GM12875 (cell line): Measurements from ENCODE around the gene NHERF2.

Experiments
- H3K4me3 ChIP-seq: one replicate; pipeline ENCODE4 v1.5.1; 2011; ENCODE audit warnings: low read depth, low read length, control low read depth
- TF ChIP-seq, protein P1 (sequence below): IDR thresholded peaks from 2 replicates; pipeline ENCODE4 v1.5.1; 2011; ENCODE audit warnings: low read depth, mild to moderate bottlenecking, control low read depth, inconsistent platforms, low read length, moderate library complexity, borderline replicate concordance; ENCODE audit not compliant: insufficient read depth

Gene NHERF2

DNA sequence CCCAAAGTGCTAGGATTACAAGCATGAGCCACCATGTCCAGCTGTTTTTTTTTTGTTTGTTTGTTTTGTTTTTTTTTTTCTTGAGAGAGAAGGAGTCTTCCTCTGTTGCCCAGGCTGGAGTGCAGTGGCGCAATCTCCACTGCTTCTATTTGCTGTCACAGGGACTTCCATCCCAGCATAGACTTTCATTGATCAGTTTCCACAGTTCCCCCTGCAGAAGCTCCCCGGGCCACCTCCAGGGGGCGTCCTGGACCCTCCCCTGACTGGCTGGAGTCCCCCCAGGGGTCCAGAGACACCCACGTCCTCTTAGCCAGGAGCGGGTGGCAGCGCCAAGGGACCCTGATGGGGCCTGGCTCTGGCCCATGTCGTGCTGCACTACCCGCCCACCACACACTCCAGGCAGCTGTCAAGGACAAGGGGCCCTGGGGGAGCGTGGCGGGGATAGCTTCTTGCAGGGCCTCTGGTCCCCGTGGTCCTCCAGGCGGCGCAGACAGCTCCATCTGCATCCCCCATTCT, 10.2 kb upstream of the NHERF2 start:
- TF ChIP-seq, protein P1, sequence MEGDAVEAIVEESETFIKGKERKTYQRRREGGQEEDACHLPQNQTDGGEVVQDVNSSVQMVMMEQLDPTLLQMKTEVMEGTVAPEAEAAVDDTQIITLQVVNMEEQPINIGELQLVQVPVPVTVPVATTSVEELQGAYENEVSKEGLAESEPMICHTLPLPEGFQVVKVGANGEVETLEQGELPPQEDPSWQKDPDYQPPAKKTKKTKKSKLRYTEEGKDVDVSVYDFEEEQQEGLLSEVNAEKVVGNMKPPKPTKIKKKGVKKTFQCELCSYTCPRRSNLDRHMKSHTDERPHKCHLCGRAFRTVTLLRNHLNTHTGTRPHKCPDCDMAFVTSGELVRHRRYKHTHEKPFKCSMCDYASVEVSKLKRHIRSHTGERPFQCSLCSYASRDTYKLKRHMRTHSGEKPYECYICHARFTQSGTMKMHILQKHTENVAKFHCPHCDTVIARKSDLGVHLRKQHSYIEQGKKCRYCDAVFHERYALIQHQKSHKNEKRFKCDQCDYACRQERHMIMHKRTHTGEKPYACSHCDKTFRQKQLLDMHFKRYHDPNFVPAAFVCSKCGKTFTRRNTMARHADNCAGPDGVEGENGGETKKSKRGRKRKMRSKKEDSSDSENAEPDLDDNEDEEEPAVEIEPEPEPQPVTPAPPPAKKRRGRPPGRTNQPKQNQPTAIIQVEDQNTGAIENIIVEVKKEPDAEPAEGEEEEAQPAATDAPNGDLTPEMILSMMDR: peak; percentile 65
- no peak overlapping the region for H3K4me3 ChIP-seq

DNA sequence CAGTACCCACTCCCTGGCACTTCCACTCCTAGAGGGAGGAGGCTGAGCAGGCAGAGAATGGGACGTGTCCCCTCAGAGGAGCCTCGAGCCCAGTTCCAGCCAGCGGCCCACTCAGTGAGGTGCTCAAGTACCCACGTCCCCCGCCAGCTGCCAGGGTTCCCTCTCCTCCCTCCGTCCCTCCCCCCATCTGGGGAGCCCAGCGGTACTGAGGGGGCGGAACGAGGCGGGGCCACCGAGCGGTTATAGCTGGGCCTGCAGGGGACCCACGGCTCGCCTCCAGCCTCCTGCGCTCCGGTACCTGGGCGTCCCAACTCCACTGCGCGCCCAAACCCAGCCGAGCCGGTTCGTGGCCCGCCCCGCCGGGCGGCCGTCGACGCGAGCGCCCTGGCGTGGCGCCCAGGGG, 7.2 kb upstream of the NHERF2 start, which contains the start of gene NPW:
Gene NPW, plus strand, starts transcription at position 268 of the 403 bp plus-strand sequence.
- TF ChIP-seq, protein P1: no peak
- H3K4me3 ChIP-seq: no peak within 1 kb of the TSS

DNA sequence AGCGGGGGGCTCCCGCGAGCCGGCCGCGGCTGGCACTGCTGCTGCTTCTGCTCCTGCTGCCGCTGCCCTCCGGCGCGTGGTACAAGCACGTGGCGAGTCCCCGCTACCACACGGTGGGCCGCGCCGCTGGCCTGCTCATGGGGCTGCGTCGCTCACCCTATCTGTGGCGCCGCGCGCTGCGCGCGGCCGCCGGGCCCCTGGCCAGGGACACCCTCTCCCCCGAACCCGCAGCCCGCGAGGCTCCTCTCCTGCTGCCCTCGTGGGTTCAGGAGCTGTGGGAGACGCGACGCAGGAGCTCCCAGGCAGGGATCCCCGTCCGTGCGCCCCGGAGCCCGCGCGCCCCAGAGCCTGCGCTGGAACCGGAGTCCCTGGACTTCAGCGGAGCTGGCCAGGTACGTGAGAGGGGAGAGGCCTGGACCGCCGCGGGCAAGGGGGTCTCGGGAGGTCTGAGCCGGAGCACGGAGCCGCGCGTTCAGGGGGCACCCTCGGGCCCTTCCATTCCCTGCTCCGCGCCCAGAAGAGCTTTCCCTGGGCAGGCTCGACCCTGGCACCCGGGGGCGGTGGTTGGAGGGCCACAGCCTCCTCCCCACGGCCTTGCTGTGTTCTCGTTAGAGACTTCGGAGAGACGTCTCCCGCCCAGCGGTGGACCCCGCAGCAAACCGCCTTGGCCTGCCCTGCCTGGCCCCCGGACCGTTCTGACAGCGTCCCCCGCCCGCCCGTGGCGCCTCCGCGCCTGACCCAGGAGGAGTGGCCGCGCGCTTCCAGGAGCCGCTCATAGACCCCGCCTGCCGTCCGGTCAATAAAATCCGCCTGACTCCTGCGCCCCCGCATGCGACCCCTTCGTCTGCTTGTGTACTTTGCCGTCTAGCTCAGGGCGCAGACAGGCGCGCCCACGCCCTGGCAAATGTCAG, 6.5 kb upstream of the NHERF2 start:
- H3K4me3 ChIP-seq: no peak overlapping the region
- TF ChIP-seq, protein P1: no peak

DNA sequence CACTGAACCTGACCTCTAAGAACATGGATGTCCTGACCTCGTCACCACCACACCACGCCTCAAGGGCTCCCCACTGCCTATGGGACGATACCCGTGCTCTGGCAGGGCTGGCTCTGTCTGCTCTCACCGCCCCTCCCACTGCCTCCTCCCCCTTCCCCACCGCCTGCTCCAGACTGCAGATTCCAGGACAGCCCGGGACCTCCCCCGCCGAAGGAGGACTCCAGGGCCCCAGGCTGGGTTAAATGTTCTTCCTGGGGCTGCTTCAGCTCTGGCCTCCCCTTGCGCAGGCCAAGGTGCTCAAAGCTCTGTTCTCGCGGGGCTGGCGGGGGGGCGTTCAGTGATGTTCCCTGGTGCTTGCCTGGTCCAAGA, 4.0 kb upstream of the NHERF2 start:
- H3K4me3 ChIP-seq: no peak overlapping the region

DNA sequence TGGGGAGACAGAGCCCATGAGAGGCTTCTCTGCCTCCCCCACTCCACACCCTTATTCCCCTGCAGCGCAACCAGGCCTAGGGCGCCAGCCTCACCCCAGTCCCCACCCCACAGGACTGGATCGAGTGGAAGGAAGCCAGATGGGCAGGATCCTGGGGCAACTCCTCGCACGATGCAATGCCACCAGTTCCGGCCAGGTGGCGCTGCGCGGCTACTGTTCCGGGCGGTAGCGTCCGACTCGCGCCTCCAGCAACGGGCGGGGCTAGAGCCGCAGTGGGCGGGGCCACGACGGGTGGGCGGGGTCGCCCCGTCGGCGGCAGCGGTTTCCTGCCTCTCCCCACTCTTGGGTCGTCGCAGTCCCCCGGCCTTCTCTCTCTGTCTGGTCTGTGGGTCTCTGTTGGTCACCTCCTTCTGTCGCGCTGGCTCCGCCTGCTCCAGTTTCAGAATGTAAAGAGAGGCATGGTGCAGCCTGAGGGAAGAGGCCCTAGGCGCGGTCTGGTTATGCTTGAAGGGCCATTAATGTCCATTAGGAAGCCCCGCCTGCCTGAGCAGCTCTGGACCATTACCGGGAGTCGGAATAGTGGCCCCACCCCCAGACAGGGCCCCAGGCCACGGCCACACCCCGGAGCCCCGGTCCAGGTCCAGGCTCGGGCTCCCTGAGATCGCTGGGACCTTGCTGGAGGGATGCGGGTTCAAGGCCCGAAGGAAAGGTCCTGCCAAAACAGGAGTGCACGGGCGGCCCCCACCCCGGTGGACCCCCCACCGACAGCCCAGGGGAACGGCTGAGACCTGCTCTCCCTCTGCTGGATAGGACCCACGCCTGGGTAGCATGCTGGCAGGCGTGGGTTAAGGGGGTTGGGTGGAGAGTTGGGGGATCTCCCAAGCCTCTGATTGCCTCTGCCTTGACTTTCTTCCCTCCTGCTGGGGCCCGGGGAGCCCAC, 3.3 kb upstream of the NHERF2 start:
- peak overlapping the region; percentile 18 for H3K4me3 ChIP-seq
- TF ChIP-seq, protein P1: peak; percentile 98

More for the DNA sequence above, 4.0 kb upstream of the NHERF2 start:
- TF ChIP-seq, protein P1: no peak

DNA sequence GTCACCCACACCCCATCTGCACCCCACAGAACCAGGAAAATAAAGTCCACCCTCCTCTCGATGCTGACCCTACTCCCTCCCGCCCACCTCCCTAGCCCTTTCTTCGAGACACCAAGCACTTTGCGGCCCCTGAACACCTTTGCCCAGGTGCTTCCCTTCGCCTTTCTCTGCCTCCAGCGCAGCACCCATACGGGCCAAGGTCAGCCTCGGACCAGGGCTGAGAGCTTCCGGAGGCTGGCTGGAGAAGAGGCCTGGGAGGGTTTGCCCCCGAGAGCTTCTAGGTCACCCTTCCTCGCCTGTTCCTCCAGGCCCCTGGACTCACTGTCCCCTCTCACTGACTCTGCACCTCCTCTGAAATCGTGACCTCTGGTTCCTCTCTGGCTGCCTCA, 2.7 kb upstream of the NHERF2 start:
- H3K4me3 ChIP-seq: no peak overlapping the region
- TF ChIP-seq, protein P1: no peak
